Measurements from ENCODE around the gene ZCCHC7. TPM values are rescaled to one million over a fixed set of nuclear protein-coding genes. Genes with fewer than 3 reads are reported as not detected.

The ZCCHC7 gene
- total RNA-seq, 1 experiment from 2014 or later = 31.2 TPM

- Histone ChIP-seq H3K27ac (ENCODE audit: low read depth, low read length) (no peak overlapping the region), H2AFZ (ENCODE audit: low read depth, low read length, poor library complexity, severe bottlenecking) (no peak overlapping the region), H3K9ac (ENCODE audit: low read length) (no peak overlapping the region), H3K4me1 (ENCODE audit: control insufficient read depth in 1 of 2, insufficient read depth in 2 of 2, low read length in 2 of 2) (peaks cover 0 to 5% of the 10 kb centered on the region in 2 experiments; a peak in 2 of 4 replicates), H4K20me1 (ENCODE audit: insufficient read depth) (no peaks in the 10 kb centered on the region; the same call in none of the 2 replicates), H3K79me2 (ENCODE audit: insufficient read depth, low read length) (peaks cover 25% of the 10 kb centered on the region), H3K9me3 (ENCODE audit: control insufficient read depth in 1 of 2, insufficient read depth in 1 of 2, low read depth in 1 of 2, low read length in 2 of 2) (no peaks in the 10 kb centered on the region), H3K36me3 (ENCODE audit: control insufficient read depth in 1 of 2, insufficient read depth in 2 of 2, low read length in 2 of 2) (no peaks in the 10 kb centered on the region), H3K4me3 (replicated peaks in 1 of 2; ENCODE audit: low read depth in 1 of 2, low read length in 2 of 2) (no peak overlapping the region), H3K9me2 (ENCODE audit: insufficient read depth) (peaks cover 4% of the 10 kb centered on the region; the same call in 1 of the 2 replicates), H3K4me2 (ENCODE audit: low read length) (no peak overlapping the region), H3K27me3 (ENCODE audit: insufficient read depth, low read length) (no peaks in the 10 kb centered on the region)
- intact Hi-C loops (cut with micrococcal nuclease) = no loop called here
- BruUV-seq (replicated peaks) = no TSS peak
- DNase-seq (ENCODE audit: low read depth, low spot score) (no peak), ATAC-seq (no peak)
- RAD21 ChIA-PET (ENCODE audit: low non-redundant PET in 1 of 2, low total read pairs in 2 of 2, uncharacterized antibody in 2 of 2, unreplicated experiment in 2 of 2) = no interaction called here
- POLR2A ChIA-PET = interaction anchor here (1.6 kb wide), 1 partner anchor 12 kb away, joined by 3 read pairs; no protein-coding TSS in a partner anchor
- CTCF ChIA-PET = no interaction called here
- TF ChIP-seq MAX (IDR thresholded peaks at IDR 0.05) = no peak
- no peak for TF ChIP-seq ZNF274 (IDR thresholded peaks at IDR 0.05; ENCODE audit: low read depth, low read length)
- TF ChIP-seq CEBPB (IDR thresholded peaks at IDR 0.05; ENCODE audit: low read depth) = no peak
- no peak for TF ChIP-seq ZBTB33 (IDR thresholded peaks at IDR 0.05; ENCODE audit: extremely low read depth, insufficient replicate concordance, low read length)
- TF ChIP-seq SRF (IDR thresholded peaks at IDR 0.05; ENCODE audit: low read depth) = no peak
- TF ChIP-seq EGR1 (IDR thresholded peaks at IDR 0.05; ENCODE audit: low read depth) = no peak
- TF ChIP-seq JUND (IDR thresholded peaks at IDR 0.05) = no peak
- TF ChIP-seq, protein P1, sequence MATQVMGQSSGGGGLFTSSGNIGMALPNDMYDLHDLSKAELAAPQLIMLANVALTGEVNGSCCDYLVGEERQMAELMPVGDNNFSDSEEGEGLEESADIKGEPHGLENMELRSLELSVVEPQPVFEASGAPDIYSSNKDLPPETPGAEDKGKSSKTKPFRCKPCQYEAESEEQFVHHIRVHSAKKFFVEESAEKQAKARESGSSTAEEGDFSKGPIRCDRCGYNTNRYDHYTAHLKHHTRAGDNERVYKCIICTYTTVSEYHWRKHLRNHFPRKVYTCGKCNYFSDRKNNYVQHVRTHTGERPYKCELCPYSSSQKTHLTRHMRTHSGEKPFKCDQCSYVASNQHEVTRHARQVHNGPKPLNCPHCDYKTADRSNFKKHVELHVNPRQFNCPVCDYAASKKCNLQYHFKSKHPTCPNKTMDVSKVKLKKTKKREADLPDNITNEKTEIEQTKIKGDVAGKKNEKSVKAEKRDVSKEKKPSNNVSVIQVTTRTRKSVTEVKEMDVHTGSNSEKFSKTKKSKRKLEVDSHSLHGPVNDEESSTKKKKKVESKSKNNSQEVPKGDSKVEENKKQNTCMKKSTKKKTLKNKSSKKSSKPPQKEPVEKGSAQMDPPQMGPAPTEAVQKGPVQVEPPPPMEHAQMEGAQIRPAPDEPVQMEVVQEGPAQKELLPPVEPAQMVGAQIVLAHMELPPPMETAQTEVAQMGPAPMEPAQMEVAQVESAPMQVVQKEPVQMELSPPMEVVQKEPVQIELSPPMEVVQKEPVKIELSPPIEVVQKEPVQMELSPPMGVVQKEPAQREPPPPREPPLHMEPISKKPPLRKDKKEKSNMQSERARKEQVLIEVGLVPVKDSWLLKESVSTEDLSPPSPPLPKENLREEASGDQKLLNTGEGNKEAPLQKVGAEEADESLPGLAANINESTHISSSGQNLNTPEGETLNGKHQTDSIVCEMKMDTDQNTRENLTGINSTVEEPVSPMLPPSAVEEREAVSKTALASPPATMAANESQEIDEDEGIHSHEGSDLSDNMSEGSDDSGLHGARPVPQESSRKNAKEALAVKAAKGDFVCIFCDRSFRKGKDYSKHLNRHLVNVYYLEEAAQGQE (IDR thresholded peaks at IDR 0.05; ENCODE audit: low read depth) = no peak
- no peak for TF ChIP-seq ZFX (IDR thresholded peaks at IDR 0.05)
These were observed 121.7 kb downstream of the ZCCHC7 start for GRCh38 chr9:37242089-37242488.

Measured in HCT116 (cell line).